HG02885 (cell line): Measurements from ENCODE around the gene OR4A5.
"Not testable (repeated sequence)": the region's sequence is repeated elsewhere in the genome, so short reads cannot be mapped to it uniquely, and the experiment has no call there.

Source experiments
- ATAC-seq: cut with Tn5 transposase; IDR thresholded peaks from one replicate; pipeline ENCODE4 v1.9.1; 2021; ENCODE audit warnings: mild to moderate bottlenecking; ENCODE audit not compliant: unreplicated experiment, poor library complexity

The OR4A5 gene

DNA sequence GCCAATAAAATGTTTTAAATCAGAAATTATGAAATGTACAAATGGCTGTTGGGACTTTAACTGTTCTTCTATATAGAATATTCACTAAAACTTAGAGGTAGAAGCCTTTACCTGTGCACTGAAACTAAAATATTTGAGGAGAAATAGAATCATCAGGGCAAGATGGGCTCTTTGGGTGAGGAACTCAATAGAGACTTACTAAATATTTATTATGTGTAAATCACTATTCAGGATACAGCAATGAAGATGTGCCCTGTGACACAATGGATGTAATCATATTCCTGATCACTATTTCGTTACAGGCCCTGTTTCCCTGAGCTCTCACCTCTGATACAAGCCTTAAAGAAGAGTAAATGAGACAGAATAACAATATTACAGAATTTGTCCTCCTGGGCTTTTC, at the start of gene OR4A5:
TSS of gene OR4A5 (plus strand) at position 301 of the 400 bp plus-strand sequence. CDS start at position 354, 53 bp downstream.
- not testable (repeated sequence) for ATAC-seq

GRCh38 chr11:54720094-54720493, 13.5 kb downstream of the OR4A5 start:
- not testable (repeated sequence) for ATAC-seq
